Peyer's patch (tissue), 4 donors: ENCODE measurements around the gene GAS1.

ENCODE experiments used
- POLR2A ChIP-seq, 2 donors: fragments of 450-650 bp; IDR thresholded peaks; one replicate each; pipeline ENCODE4 v1.5.1; 2017; ENCODE audit warnings: antibody characterized with exemption in 2 of 2, mild to moderate bottlenecking in 2 of 2, moderate library complexity in 2 of 2
- TF ChIP-seq, protein P1 (sequence below), 6 experiments: fragments of 450-650 bp in 4 of 6; fragments of 200-600 bp in 2 of 6; sonication (generic) in 1 of 6; IDR thresholded peaks; one replicate each; pipeline ENCODE4 v1.5.1; 2017 to 2019; ENCODE audit warnings: antibody characterized with exemption in 6 of 6, mild to moderate bottlenecking in 3 of 6, moderate library complexity in 1 of 6

DNA sequence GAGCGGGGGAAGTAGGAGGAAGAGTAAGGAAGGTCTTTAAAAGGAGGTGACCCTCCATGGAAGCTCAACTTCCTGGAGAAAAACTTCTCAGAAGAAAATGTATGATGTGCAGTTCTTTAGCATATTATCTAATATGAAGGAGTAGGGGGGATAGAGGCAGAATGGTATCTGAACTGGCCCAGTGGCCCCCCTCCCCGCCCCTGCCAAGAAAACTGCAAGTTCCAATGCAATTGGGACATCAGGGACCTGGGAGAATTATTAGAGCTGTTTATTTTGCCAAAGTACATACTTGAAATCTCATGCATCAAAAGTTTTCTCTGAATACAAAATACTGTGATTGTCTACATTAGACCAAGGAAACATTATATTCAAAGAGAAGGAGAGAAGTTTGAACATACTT, 40.6 kb upstream of the GAS1 start:
- TF ChIP-seq, protein P1, sequence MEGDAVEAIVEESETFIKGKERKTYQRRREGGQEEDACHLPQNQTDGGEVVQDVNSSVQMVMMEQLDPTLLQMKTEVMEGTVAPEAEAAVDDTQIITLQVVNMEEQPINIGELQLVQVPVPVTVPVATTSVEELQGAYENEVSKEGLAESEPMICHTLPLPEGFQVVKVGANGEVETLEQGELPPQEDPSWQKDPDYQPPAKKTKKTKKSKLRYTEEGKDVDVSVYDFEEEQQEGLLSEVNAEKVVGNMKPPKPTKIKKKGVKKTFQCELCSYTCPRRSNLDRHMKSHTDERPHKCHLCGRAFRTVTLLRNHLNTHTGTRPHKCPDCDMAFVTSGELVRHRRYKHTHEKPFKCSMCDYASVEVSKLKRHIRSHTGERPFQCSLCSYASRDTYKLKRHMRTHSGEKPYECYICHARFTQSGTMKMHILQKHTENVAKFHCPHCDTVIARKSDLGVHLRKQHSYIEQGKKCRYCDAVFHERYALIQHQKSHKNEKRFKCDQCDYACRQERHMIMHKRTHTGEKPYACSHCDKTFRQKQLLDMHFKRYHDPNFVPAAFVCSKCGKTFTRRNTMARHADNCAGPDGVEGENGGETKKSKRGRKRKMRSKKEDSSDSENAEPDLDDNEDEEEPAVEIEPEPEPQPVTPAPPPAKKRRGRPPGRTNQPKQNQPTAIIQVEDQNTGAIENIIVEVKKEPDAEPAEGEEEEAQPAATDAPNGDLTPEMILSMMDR (IDR thresholded peaks at IDR 0.05): no peak
- no peak for TF ChIP-seq POLR2A (IDR thresholded peaks at IDR 0.05)
